Esophagus mucosa (tissue), 1 donor: ENCODE measurements around the gene TIGD2. TPM values are rescaled to one million over a fixed set of nuclear protein-coding genes. Genes with fewer than 3 reads are reported as not detected.
A peak's percentile ranks its signal among the peaks of the same experiment; 100 is the strongest.
"Not testable (repeated sequence)": the region's sequence is repeated elsewhere in the genome, so short reads cannot be mapped to it uniquely, and the experiment has no call there.

ENCODE experiments used
- ATAC-seq: fragments of 200-7000 bp; cut with Tn5 transposase; one replicate; pipeline ENCODE4 v1.9.1; 2020
- total RNA-seq: library from RNA; stranded (reverse); gene quantifications from one replicate; pipeline ENCODE4 v1.2.4, GENCODE V29; 2023
- donor health status: DM: yes; HTN: yes; CAD: no.

Gene TIGD2
- total RNA-seq, 1 donor from 2014 or later: 3.6 TPM

DNA sequence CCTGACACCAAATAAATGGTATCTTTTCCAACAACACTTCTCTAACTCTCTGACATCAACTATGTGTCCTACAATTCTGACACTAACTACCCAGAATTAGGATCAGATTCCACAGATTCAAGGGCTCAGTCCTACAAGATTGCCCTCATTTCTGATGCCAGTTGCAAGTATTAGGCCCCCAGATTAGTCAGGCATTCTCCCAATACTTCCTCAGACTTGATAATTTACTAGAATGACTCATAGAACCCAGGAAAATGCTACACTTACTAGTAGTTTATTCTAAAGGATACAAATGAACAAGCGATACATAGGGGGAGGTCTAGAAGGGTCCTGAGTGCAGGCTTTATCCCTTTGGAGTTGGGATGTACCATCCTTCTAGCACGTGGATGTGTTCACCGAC lies 8.5 kb downstream of the TIGD2 start:
- no peak for ATAC-seq

DNA sequence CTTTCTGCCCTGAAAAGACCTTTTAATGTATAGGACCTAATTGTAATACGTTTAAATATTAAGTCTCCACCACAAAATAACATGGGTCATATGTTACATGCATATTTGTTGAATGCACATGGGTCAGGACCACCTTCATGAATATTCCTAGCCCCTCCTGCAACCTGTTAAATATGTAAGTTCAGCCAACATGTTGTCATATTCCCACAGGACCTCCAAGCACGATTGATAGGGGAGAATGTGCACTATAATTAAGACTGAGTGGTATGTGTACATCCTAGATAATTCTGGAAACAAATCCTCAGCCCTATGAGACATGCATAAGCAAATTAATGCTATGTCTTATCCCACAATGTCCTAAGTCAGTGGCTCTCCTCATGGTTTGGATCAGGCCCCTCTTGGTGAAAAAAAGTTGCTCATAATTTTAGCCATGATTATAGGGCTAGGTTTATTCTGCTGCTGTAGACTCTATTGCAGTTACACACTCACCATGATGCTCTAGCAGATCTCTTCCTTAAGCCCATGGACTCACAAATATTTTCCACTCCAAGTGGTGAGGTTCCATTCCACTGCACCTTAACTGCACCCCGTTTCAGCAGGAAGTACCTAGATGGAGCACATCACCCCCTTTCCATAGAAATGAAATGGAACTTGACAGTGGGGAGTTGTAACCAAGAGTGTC lies 10.2 kb downstream of the TIGD2 start:
- ATAC-seq: no peak

DNA sequence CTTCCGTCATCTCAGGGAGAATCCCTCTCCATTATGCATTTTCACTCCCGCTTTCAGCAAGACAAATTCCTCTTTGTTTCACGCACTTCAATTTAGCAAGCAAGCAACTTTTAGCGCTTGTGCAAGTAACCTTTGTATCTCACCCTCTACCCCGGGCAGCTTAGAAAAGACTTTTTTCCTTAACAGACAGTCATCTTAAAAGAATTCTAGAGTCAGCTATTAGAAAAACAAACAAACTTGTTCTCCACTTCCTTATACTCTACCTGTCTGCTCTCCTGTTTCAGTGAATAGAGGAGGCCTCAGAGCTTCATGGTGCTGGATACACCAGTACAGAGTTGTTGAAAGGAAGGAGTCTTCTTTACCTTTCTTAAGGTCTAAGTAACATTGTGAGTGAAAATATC lies 12.1 kb downstream of the TIGD2 start:
- peak; percentile 84 for ATAC-seq

DNA sequence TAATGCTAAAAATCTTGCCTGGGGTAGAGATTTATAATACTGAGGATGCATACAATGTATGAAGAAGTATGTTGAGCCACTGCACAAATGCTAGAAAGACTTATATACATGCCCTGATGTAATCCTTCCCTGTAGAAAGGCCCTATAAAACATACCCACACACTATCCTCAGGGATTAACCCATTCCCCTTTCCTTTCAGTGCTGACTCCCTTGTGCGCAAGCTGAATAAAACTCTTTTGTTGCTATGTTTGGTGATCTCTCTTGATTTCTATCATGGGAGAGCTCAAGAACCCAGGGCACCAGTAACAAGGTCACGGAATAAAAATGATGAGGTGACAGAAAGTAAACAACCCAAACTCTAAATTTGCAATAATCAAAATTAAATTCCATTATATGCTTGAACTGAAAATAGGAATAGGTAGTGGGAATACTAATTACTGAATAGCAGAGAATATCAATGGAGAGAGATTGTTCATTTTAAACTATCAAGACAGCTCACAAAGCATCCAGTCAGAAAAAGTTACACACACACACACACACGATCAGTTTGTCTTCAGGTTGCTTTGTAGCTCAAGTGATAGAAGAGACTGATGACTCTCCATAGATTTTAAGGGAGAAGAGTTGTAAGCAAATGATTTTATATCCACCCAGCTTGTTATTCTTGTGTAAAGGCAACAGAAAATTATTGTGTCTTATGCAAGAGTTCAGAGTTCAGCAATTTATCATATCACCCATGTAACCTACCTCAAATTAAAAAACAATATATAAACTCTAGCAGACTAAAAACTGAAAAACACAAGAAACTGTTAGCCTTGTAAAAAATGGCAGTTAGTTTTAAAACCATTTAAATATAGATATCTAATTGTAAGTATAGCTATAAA lies 14.8 kb downstream of the TIGD2 start:
- ATAC-seq: no peak

DNA sequence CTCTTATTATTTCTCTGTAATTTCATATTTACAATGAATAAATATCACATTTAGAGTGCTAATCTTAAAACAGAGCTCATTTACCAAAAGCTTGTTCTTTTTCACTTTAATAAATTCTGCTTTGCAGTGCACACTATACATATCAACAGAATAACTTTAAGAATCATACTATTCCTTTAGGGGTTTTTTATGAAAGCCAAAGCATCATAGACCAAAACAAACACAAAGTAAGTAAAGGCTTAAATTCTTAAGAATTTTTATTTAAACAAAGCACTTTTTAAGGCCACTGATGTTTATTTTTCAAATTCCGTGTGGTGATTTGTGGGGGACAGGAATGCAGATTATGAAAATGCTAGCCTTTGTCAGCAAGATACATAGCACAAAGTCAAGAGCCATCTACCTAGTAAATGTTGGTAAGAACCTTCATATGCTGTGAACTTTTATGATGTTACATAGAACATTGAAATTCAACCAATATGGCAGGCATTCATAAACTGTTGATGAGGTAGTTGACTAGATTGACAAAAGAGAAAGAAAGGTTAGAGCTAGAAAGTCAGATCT lies 17.8 kb downstream of the TIGD2 start:
- ATAC-seq: no peak

DNA sequence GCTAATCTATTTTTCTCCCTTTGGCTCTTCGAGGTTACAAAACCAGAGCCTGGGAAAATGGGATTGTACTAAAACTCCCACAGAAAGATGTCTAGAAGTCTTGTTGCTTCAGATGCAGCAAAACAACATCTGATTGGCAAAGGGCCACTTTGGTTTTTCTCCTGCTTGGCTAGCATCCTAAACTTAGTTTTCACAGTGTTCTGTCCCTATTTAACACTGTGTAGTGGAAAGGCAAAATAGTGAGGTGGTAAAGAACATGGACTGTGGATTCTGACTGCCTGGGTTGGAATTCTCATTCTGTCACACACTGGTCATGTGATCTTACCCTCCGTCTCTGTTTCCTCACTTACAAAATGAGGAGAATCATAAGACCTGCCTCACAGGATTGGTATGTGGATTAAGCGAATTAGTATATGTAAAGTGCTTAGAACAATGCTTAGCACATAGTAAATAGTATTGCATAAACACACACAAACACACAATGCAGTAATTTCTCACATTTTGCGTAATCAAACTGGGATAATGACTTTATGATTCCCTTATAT lies 23.5 kb downstream of the TIGD2 start:
- peak; percentile 98 for ATAC-seq

DNA sequence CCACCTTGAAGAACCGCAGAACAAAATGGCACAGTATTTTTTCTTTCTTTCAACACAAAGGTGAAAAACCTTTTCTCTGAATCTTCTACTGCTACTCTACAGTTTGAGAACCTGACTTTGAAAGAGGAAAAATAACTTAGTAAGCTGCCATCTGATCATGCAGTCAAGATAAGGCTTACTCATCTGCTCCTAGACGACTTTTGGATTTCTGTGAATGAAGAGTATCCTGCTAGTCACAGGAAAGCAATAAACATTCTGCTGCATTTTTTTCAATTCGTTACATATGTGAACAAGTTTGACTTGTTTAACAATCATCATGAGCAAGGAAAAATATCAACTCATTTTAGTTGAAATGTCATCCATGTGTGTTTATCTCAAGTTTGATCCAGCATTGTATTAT lies 25.2 kb downstream of the TIGD2 start:
- peak; percentile 29 for ATAC-seq

DNA sequence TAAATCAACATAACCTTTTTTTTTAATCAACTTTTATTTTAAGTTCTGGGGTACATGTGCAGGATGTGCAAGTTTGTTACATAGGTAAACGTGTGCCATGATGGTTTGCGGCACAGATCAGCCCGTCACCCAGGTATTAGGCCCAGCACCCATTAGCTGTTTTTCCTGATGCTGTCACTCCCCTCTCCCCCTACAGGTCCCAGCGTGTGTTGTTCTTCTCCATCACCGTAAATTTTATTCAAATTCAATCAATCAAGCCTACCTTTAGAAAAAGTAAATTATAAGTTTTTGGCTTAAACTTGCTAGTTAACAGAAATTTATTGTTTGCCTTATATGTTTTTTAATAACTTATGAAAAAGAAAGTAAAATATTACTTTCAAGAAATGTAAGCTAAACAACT lies 25.9 kb downstream of the TIGD2 start:
- no peak for ATAC-seq

DNA sequence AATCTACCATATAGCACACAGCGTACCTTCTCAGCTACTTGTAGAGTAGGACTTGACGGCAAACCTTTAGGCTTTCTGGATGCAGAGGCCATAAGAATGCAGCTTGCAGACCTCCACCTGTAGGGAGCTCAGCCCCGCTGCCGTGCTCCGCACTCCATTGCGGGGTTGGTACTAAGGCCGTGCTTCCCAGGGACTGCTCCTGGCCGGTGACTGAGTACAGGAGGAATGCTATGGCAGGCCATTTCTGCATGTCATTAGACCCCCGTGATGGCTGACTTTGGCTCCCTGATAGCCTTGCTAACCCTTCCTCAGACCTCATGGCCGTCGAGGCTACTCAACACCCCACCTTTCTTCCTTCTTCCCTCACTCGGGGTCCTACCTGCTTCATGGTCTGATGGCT lies 26.4 kb downstream of the TIGD2 start:
- ATAC-seq: no peak

DNA sequence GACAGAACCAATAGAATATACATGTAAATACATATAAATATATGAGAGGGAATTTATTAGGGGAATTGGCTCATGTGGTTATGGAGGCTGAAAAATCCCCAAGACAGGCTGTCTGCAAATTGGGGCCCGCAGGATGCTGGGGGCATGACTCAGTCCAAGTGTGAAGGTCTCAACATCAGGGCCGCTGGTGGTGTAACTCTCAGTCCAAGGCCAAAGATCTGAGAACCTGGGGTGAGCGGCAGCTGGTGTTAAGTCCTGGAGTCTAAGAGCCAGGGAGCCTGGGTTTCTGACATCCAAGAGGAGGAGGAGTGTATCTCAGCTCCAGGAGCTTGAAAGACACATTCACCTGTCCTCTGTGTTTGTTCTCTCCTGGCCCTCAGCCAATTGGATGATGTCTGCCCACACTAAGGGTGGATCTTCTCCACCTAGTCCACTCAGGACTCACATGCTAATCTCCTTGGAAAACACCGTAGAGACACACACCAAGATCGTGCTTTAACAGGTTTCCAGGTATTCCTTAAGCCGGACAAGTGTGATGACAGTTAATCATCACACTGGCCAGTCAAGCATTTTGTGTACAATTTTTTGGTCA lies 28.9 kb downstream of the TIGD2 start:
- no peak for ATAC-seq

DNA sequence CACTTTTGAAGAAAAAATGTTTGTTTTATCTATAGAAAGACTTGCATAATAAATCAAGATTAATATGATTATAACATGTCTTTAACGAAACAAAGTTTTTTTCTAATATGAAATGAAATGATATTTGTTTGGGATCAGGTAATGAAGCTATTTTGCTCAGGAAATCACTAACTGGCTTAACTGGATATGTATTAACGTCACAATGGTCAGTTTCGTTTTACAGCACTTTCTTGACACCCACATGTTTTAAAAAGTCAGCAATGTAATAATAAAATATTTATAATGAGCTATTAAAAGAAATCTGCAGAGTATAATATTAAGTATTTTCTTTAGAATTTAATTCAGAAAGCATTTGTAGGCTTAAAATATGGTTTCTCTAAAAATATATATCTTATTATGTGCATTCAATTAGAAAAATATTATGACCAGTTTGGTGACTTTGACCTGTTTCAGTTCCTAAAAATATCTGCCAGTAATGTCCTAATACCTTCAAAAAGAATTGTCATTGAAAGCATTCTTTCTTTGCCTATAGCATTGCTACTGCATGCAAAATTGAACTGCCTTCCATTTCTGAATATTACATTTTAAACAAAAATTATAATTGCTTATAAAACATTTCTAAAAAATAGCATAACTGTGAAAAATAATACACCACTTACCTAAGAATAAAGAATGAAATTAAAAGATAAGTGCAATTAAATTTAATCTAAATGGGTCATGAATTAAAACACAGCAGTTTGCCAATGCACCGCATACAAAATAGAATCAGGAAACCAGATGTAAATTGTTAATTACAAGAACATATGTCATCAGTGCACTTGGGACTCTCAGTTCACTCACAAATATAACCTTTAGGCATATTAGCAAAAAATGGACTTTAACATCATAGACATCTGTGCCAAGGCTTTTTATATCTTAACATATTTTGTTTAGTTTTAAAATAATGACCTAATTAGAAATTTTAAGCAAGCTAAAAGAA lies 31.6 kb downstream of the TIGD2 start:
- ATAC-seq: no peak

DNA sequence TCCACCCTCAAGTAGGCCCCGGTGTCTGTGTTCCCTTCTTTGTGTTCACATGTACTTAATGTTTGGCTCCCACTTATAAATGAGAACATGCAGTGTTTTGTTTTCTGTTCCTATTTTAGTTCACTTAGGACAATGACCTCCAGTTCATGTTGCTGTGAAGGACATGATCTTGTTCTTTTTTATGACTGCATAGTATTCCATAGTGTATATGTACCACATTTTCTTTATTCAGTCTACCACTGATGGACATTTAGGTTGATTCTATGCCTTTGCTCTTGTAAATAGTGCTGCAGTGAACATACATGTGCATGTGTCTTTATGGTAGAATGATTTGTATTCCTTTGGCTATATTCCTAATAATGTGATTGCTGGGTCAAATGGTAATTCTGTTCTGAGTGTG lies 33.3 kb downstream of the TIGD2 start:
- ATAC-seq: not testable (repeated sequence)

DNA sequence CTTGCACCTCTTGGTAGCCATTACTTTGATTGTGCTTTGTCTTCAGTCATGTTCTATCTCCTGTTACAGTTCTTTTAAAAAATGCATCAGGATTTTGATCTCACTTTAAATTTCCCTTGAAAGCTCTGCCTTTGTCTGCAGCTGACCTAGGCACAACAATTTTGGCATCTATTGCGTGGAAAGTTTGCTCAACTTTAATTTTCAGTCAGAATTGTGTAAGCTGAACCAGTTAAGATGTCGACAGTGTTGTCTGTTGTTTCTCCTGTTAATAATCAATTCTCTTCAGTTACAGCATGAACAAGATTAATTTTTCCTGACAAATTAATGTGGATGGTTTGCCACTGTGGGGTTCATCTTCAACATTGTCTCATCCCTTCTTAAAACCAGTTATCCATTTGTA lies 34.9 kb downstream of the TIGD2 start:
- ATAC-seq: no peak

DNA sequence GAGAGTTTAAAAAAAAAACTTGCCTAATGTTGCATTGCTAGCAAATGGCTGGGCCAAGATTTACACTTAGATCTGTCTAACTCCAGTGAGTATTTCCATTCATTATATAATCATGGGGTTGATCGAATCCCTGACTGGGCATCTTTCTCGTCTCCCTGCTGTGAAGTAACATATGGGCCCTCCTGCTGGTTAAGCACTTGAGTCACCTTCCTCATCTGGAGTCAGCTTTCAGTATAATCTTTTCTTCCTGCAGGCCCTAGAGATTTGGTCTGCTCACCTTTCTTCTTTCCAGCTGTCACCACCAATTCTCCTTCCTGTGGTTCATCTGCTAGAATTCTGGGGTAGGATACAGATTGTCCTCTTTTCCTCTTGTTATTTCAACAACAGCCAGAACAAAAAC lies 41.6 kb downstream of the TIGD2 start:
- no peak for ATAC-seq

DNA sequence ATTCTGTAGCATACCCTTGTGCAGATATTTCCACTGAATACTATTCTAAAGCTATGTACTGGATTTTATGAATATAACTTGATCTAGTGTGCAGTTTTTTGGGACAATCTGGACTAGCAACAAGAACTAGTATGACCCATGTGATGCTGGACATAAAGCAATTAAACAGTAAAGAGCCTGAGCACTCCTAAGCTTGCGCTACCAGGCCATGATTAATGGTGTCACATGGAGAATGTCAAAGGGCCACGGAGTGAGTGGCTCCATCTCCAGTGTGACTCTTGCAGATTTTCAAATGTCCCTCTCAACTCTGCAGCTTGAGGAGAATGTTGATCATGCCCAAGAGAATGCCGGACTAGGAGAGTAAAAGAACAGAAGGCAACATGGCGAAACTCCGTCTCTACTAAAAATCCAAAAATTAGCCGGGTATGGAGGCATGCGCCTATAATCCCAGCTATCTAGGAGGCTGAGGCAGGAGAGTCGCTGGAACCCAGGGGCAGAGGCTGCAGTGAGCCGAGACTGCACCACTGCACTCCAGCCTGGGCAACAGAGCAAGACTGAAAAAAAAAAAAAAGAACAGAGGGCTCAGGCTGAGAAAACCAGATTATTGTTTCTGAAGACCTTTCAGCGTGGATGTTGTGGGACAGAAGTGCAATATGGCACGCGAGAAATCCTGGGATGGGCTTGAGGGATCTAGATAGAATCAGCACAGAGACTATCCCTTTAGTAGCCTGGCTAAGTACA lies 45.0 kb downstream of the TIGD2 start:
- ATAC-seq: no peak

DNA sequence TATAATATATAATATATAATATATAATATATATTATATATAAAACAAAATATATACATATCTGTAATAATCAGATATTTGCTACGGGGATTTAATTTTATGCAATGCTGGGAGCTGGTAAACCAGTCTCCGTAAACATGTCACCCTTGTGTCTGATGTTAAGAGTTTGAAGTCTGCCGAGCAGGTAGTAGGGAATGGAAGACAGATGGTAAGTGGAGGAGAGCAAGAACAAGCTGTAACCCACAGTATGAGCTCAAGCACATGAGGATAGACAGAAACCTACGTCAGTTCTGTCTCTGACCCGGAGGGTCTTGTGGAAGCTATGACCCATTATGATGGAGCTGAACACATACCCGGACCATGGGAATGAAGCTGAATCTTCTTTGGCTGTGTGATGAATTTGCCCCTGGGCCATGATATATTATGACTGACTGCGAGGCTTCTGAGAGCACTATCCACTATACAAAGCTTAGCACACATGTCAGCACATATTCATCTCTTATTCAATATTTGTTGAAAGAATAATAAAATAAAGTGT lies 46.2 kb downstream of the TIGD2 start:
- no peak for ATAC-seq

DNA sequence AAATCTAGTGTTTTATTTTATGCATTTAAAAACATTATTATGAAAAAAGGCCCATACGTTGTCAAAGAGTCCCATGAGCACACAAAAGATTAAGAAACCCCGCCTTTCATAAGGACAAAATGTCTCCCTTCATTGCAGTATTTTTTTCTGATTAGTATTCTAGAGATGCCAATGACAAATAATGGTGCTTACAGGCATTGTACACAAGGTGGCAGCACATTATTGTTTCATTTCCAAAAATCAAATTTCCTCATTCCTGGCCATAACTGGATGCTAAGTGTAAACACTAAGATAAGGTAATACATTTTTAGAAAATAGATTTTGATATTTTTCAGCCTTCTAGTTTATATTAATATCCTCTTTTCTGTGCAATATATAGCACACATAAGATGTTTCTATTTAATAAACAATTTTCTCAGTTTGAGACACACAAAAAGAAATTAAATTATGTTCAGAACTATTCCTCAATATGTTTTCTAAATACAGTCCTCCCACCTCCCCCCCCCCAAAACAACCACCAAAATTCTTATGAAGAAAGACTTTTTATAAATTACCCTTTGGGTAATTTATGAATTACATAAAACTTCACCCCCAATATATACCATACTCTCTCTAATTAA lies 47.7 kb downstream of the TIGD2 start:
- no peak for ATAC-seq

DNA sequence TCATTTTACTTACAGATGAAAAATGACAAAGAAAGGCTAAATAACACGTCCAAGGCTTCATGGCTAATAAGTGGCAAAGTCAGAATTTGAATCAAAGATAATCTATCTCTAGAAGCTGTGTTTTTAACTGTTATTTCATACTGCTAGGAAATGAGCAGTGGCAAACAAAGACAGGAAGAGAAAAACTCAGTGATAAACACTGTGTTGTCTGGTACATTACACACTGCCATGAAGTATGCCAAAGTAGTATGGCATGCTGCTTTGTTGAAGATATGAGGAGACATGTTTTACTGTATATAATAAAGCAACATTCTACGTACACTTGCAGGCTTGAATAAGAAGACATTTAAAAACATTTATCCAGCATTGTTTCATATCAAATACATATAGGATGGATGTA lies 49.5 kb downstream of the TIGD2 start:
- no peak for ATAC-seq

DNA sequence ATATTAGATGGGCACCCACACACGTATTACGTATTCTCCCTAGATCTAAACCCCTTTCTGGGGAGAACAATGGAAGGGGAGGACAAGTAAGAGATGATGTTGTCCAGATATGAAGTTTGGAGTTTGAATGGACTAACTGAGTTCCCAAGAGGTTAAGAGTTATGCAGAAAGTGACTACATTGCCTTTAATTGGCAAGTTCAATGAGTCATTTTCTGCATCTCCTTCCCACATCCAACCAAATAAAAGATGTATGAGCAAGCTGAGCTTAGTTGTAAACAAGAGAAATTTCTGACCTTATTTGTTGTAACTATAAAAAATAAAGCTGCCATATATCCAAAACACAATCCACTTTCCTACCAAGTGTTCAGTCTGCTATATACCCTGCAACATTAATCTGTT lies 50.5 kb downstream of the TIGD2 start:
- ATAC-seq: no peak

DNA sequence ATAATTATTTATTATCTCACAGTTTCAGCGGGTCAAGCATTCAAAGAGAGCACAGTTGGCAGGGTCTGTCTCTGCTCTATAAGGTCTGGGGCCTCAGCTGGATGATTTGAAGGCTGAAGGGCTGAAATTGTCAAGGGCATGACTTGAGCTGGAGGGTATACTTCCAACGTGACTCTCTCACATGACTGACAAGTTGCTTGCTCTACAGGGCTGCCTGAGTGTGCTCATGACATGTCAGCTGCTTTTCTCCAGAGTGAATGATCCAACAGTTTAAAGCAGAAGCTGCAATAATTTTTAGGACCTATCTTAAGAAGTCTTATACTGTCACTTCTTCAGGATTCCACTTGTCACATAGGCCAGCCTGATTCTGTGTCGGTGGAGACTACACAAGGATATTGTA lies 51.2 kb downstream of the TIGD2 start:
- ATAC-seq: no peak
